Activated CD4-positive, alpha-beta T cell treated with anti-CD3 and anti-CD28 coated beads for 36 hours (primary cell): ENCODE measurements around the gene NDUFS8. TPM values are rescaled to one million over a fixed set of nuclear protein-coding genes. Genes with fewer than 3 reads are reported as not detected.
"Not testable (repeated sequence)": the region's sequence is repeated elsewhere in the genome, so short reads cannot be mapped to it uniquely, and the experiment has no call there.

Source experiments
- ATAC-seq: fragments of 200-7000 bp; cut with Tn5 transposase; one replicate; pipeline ENCODE4 v1.10.0; 2021; ENCODE audit warnings: mild to moderate bottlenecking, moderate library complexity
- CTCF ChIA-PET: fragments of 350-600 bp; sonication (Branson Sonifier 250); formaldehyde crosslinking; loops from one replicate; lab custom pipeline; 2021; ENCODE audit warnings: antibody characterized with exemption; lab: Charles Lee
- POLR2A ChIA-PET: fragments of 350-600 bp; sonication (Branson Sonifier 250); formaldehyde crosslinking; loops from one replicate; lab custom pipeline; 2021; ENCODE audit warnings: antibody characterized with exemption, inconsistent platforms; lab: Charles Lee
- DNase-seq: peaks from one replicate; pipeline ENCODE4 v3.0.0-alpha.2; 2020
- H3K27ac Mint-ChIP-seq: one replicate; pipeline ENCODE4 v1.8.0; 2021; ENCODE audit warnings: mixed read lengths
- H3K27me3 Mint-ChIP-seq: one replicate; pipeline ENCODE4 v1.8.0; 2021; ENCODE audit warnings: mixed read lengths
- H3K36me3 Mint-ChIP-seq: one replicate; pipeline ENCODE4 v1.8.0; 2021; ENCODE audit warnings: low read depth, mixed read lengths
- H3K4me1 Mint-ChIP-seq: one replicate; pipeline ENCODE4 v1.8.0; 2021; ENCODE audit warnings: mixed read lengths
- H3K4me3 Mint-ChIP-seq: one replicate; pipeline ENCODE4 v1.8.0; 2021; ENCODE audit warnings: mild to moderate bottlenecking, moderate library complexity, mixed read lengths
- H3K9me3 Mint-ChIP-seq: one replicate; pipeline ENCODE4 v1.8.0; 2021; ENCODE audit warnings: low read depth, mixed read lengths
- intact Hi-C, 2 experiments: fragments of 100-400 bp; cut with DNase I in 1 of 2; cut with micrococcal nuclease in 1 of 2; formaldehyde crosslinking; loops; one replicate each; pipeline versions ENCODE4 v1.14.2 to v1.15.1; 2022 to 2024; cut with DNase I, micrococcal nuclease
- total RNA-seq, 2 experiments: library from RNA; stranded (reverse); gene quantifications; one replicate each; pipeline ENCODE4 v1.2.3, GENCODE V29; 2021

NDUFS8 gene
- total RNA-seq, 2 experiments from 2014 or later, result 108 to 113 TPM

DNA sequence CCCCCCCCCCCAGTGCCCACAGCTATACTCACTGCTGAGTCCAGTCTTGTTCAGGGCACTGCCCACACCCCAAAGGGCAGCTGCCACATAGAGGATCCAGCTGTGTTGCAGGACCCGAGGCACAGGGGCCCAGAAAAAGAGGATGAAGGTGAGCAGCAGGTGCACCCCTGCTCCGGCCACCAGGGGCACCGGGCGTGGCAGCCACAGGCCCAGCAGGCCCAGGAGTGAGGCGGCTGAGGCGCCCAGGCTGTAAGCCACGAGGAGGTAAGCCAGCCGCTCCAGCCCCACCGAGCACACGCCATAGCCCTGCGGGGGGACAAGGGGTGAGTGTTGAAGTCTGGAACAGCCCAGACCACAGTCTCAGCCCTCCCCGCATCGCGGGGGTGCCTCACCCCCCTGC is 34.9 kb upstream of the NDUFS8 start:
- CTCF ChIA-PET, H3K27me3 Mint-ChIP-seq, ATAC-seq, H3K9me3 Mint-ChIP-seq, H3K4me3 Mint-ChIP-seq, intact Hi-C loops, POLR2A ChIA-PET, DNase-seq, H3K27ac Mint-ChIP-seq, H3K36me3 Mint-ChIP-seq: not testable (repeated sequence)
- peaks cover 20% of the 10 kb centered on the region for H3K4me1 Mint-ChIP-seq

GRCh38 chr11:67996051-67996450 is 34.4 kb upstream of the NDUFS8 start:
- Mint-ChIP-seq H3K4me3 (no peak overlapping the region), H3K27me3 (no peaks in the 10 kb centered on the region), H3K27ac (no peak overlapping the region), H3K9me3 (no peaks in the 10 kb centered on the region), H3K4me1 (peaks cover 20% of the 10 kb centered on the region), H3K36me3 (peaks cover 7% of the 10 kb centered on the region)
- ATAC-seq (no peak), DNase-seq (no peak)
- ChIA-PET POLR2A (no interaction called here), CTCF (no interaction called here)
- intact Hi-C loops, result no loop called here

GRCh38 chr11:67996622-67997474 is 33.6 kb upstream of the NDUFS8 start:
- no peak overlapping the region for H3K27ac Mint-ChIP-seq
- POLR2A ChIA-PET, result no interaction called here
- H3K4me3 Mint-ChIP-seq, result no peak overlapping the region
- H3K36me3 Mint-ChIP-seq, result peaks cover 7% of the 10 kb centered on the region
- H3K4me1 Mint-ChIP-seq, result peaks cover 20% of the 10 kb centered on the region
- DNase-seq (peak; percentile 72), ATAC-seq (peak; percentile 91)
- intact Hi-C loops, result no loop called here
- CTCF ChIA-PET, result no interaction called here
- H3K27me3 Mint-ChIP-seq, result no peaks in the 10 kb centered on the region
- H3K9me3 Mint-ChIP-seq, result no peaks in the 10 kb centered on the region

- ATAC-seq (no peak), DNase-seq (no peak)
- H3K9me3 Mint-ChIP-seq, result no peaks in the 10 kb centered on the region
- no peak overlapping the region for H3K27ac Mint-ChIP-seq
- H3K4me3 Mint-ChIP-seq, result no peak overlapping the region
- ChIA-PET POLR2A (no interaction called here), CTCF (no interaction called here)
- intact Hi-C loops, result no loop called here
- H3K27me3 Mint-ChIP-seq, result no peaks in the 10 kb centered on the region
- H3K4me1 Mint-ChIP-seq, result peaks cover 20% of the 10 kb centered on the region
- H3K36me3 Mint-ChIP-seq, result peaks cover 7% of the 10 kb centered on the region
Observed at GRCh38 chr11:67997475-67997921, 33.0 kb upstream of the NDUFS8 start.

DNA sequence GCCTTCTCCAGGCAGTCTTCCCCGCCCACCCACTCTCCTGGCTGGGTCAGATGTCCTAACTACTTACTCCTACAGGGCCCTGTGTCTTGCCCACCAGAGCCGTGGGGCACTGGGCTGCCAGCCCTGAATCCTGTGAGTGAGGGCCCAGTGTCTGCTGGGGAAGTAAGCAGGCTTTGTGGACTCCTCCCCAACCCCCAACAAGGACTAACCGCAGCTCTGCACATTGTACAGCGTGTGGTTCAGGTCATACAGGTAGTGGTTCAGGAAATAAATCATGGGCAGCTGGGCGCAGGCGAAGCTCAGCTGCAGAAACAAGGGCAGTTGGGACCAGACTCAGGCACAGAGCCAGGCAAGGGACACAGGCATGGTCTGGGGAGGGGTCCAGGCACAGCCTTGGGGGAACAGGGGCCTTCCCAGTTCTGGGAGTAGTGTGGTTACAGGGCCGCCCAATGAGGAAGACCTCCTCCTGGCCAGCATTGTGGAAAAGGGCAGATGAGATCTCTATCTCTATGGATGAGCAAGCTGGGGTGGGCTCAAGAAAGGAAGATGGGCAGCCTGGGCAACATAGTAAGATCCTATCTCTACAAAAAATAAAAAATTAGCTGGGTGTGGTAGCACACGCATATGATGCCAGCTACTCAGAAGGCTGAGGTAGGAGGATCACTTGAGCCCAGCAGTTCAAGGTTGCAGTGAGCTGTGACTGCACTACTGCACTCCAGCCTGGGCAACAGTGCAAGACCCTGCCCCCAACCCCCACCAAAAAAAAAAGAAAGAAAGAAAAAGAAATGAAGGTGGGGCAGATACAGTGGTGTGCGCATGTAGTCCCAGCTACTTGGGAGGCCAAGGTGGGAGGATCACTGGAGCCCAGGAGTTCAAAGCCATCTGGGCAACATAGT is 32.1 kb upstream of the NDUFS8 start:
- ATAC-seq, result no peak
- Mint-ChIP-seq H3K4me3 (no peak overlapping the region), H3K4me1 (peaks cover 25% of the 10 kb centered on the region), H3K9me3 (no peaks in the 10 kb centered on the region), H3K36me3 (peaks cover 7% of the 10 kb centered on the region), H3K27me3 (no peaks in the 10 kb centered on the region), H3K27ac (no peak overlapping the region)
- CTCF ChIA-PET, result no interaction called here
- POLR2A ChIA-PET, result no interaction called here
- intact Hi-C loops, result no loop called here
- DNase-seq, result no peak

- POLR2A ChIA-PET, result no interaction called here
- intact Hi-C loops, result no loop called here
- Mint-ChIP-seq H3K9me3 (no peaks in the 10 kb centered on the region), H3K27me3 (no peaks in the 10 kb centered on the region), H3K36me3 (peaks cover 7% of the 10 kb centered on the region), H3K4me3 (no peak overlapping the region), H3K4me1 (peaks cover 24% of the 10 kb centered on the region), H3K27ac (no peak overlapping the region)
- CTCF ChIA-PET, result no interaction called here
- ATAC-seq, result no peak
- no peak for DNase-seq
Observed at GRCh38 chr11:67999201-67999629, 31.3 kb upstream of the NDUFS8 start.

DNA sequence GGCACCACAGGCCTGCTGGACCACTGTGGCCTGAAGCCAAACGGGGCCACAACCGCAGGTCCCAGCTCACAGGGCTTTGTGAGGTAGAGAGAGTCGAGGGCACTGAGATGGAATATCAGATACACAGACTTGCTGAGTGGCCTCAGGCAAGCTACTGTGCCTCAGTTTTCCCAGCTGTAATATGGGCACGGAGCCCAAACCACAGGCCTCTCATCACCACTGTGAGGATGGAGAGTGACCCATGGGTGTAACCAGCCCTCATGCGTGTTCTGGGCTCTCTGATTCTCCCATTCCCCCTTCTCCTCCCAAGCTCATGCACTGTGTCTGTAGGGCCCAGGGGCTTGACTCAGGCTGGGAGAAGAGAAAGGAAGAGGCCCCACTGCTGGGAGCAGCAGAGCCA is 30.8 kb upstream of the NDUFS8 start:
- intact Hi-C loops, result loop anchor here (5.0 to 10.0 kb wide), 3 partner anchors 38 to 757 kb away; partner anchors contain the start of gene TCIRG1 (in 1 of the 2)
- H3K36me3 Mint-ChIP-seq, result peaks cover 7% of the 10 kb centered on the region
- POLR2A ChIA-PET, result no interaction called here

DNA sequence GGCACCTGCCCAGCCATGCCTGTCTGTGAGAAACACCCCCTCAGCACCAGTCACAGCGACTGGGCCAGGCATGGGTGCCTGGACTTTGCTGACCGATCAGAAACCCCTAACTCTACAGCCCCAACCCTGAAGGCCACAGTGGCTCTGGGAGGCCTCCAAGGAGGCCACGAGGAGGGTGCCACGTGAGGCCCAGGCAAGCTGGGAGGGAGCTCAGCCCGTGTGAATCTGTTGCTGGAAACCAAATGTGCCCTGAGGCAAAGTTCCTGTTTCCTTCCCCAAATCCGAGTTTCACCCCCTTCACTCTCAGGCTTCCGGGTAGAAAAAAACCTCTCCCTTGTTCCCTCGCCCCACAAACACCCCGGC is 27.9 kb upstream of the NDUFS8 start:
- H3K27me3 Mint-ChIP-seq, result no peaks in the 10 kb centered on the region
- no peaks in the 10 kb centered on the region for H3K9me3 Mint-ChIP-seq

More for the DNA sequence above, 30.8 kb upstream of the NDUFS8 start:
- peaks cover 28% of the 10 kb centered on the region for H3K4me1 Mint-ChIP-seq
- no peaks in the 10 kb centered on the region for H3K27me3 Mint-ChIP-seq
- no peak overlapping the region for H3K4me3 Mint-ChIP-seq
- no peaks in the 10 kb centered on the region for H3K9me3 Mint-ChIP-seq
- CTCF ChIA-PET, result no interaction called here
- no peak overlapping the region for H3K27ac Mint-ChIP-seq
- ATAC-seq, result no peak
- no peak for DNase-seq

DNA sequence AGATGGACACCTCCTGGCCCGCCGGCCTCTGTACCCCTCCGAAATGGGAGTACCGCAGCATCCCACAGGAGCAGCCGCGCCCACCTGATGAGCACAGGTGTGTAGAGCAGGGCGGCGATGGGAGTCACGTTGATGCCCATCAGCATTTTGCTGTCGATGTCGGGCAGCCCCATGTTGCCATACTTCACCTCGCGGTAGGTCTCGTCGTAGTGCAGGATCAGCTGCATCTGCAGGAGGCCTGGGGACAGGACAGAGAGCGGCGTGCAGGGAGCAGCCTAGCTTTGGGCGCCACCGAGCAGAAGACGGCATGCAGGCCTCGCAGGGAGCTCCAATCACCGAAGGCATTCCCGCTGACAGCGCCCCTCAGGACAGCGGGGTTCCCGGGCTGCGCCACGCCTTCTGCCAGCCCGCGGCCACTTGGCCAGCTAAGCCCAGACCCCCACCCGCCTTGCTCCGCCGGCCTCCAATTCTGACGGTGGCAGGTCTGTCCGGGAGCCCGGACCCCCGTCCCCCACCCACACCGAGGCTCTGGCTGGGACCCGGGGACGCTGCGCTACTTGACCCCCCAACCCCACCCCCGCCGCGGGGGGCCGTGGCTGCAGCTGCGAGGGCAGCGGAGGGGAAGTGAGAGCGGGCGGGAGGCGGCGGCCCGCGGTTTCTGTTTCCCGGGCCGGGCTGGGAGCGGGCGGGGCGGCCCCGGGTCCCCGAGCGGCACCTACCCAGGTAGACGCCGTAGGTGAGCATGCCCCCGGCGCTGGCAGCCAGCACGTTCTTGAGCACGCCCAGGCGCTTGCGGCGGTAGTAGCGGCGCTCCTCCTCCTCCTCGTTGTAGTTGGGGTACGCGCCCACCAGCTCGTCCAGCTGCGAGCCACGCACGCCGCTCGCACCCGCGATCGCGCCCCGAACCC is 27.3 kb upstream of the NDUFS8 start:
- Mint-ChIP-seq H3K4me1 (peaks cover 17% of the 10 kb centered on the region), H3K9me3 (no peaks in the 10 kb centered on the region), H3K36me3 (no peaks in the 10 kb centered on the region), H3K27me3 (no peaks in the 10 kb centered on the region), H3K4me3 (peak overlapping the region; percentile 73), H3K27ac (peak overlapping the region; percentile 51)
- DNase-seq, result peak; percentile 68
- ChIA-PET CTCF (interaction anchor here (0.7 to 0.8 kb wide), 2 partner anchors 9 to 490 kb away, joined by 3 to 4 read pairs; no protein-coding TSS in a partner anchor), POLR2A (no interaction called here)
- peak; percentile 69 for ATAC-seq
- intact Hi-C loops, result loop anchor here (2.0 to 10.0 kb wide), 4 partner anchors 34 to 761 kb away; partner anchors contain the start of genes KMT5B (in 1 of the 2) and TCIRG1 (in 1 of the 2)

More for the DNA sequence above, 27.9 kb upstream of the NDUFS8 start:
- Mint-ChIP-seq H3K4me1 (peaks cover 22% of the 10 kb centered on the region), H3K36me3 (no peaks in the 10 kb centered on the region), H3K4me3 (peak overlapping the region; percentile 68), H3K27ac (peak overlapping the region; percentile 51)
- no peak for DNase-seq
- CTCF ChIA-PET, result interaction anchor here (0.8 to 0.9 kb wide), 2 partner anchors 8 to 47 kb away, joined by 3 to 4 read pairs; no protein-coding TSS in a partner anchor
- ATAC-seq, result no peak
- POLR2A ChIA-PET, result no interaction called here
- intact Hi-C loops, result loop anchor here (2.0 to 10.0 kb wide), 4 partner anchors 35 to 760 kb away; partner anchors contain the start of genes KMT5B (in 1 of the 2) and TCIRG1 (in 1 of the 2)

- Mint-ChIP-seq H3K4me1 (peaks cover 15% of the 10 kb centered on the region), H3K9me3 (no peaks in the 10 kb centered on the region), H3K27ac (peak within 1 kb of the TSS; percentile 66), H3K27me3 (no peaks in the 10 kb centered on the region), H3K4me3 (peak within 1 kb of the TSS; percentile 73), H3K36me3 (no peaks in the 10 kb centered on the region)
- ChIA-PET CTCF (interaction anchor here (0.8 kb wide), 1 partner anchor 10 kb away, joined by 4 read pairs; no protein-coding TSS in a partner anchor), POLR2A (no interaction called here)
- intact Hi-C loops, result loop anchor here (1.0 to 10.0 kb wide), 7 partner anchors 26 to 762 kb away; partner anchors contain the start of genes TCIRG1 (in 2 of the 2), KMT5B (in 1 of the 2) and NDUFS8 (in 1 of the 2)
- DNase-seq (peak; percentile 93), ATAC-seq (peak; percentile 93)
Observed at GRCh38 chr11:68003846-68004550, 26.5 kb upstream of the NDUFS8 start, which contains the start of gene UNC93B1. TSS of gene UNC93B1 (minus strand) at chr11:68004097. CDS start at chr11:68004043, 54 bp downstream.
